WTC11 (cell line): ENCODE data around the gene C10orf90.

Experiments used
- CBFB ChIP-seq: sonication (generic); formaldehyde crosslinking; IDR thresholded peaks from 2 replicates; pipeline ENCODE4 v1.8.1; 2022; ENCODE audit warnings: mild to moderate bottlenecking, low read depth, missing genetic modification reagents
- CREM ChIP-seq: sonication (generic); formaldehyde crosslinking; IDR thresholded peaks from 2 replicates; pipeline ENCODE4 v1.8.1; 2022; ENCODE audit warnings: mild to moderate bottlenecking, missing genetic modification reagents, moderate library complexity
- ELF4 ChIP-seq: sonication (generic); formaldehyde crosslinking; IDR thresholded peaks from 2 replicates; pipeline ENCODE4 v1.8.1; 2022; ENCODE audit warnings: low read depth, mild to moderate bottlenecking, moderate library complexity, missing genetic modification reagents
- IRF2 ChIP-seq: sonication (generic); formaldehyde crosslinking; IDR thresholded peaks from 2 replicates; pipeline ENCODE4 v1.8.0; 2022; ENCODE audit warnings: low read depth, missing genetic modification reagents, borderline replicate concordance
- ZBTB21 ChIP-seq: sonication (generic); formaldehyde crosslinking; IDR thresholded peaks from 2 replicates; pipeline ENCODE4 v1.8.1; 2023; ENCODE audit warnings: mild to moderate bottlenecking, missing genetic modification reagents, borderline replicate concordance
- TF ChIP-seq, protein P1 (sequence below): fragments of 200-600 bp; IDR thresholded peaks from 2 replicates; pipeline ENCODE4 v1.8.0; 2022; ENCODE audit warnings: antibody characterized with exemption
- TF ChIP-seq, protein P2 (sequence below): fragments of 250-450 bp; sonication (Bioruptor Pico); IDR thresholded peaks from 2 replicates; pipeline ENCODE4 v1.8.0; 2021; ENCODE audit warnings: mild to moderate bottlenecking
- TF ChIP-seq, protein P3 (sequence below): sonication (generic); formaldehyde crosslinking; IDR thresholded peaks from 2 replicates; pipeline ENCODE4 v1.8.1; 2022; ENCODE audit warnings: mild to moderate bottlenecking, moderate library complexity, missing genetic modification reagents
- TF ChIP-seq, protein P4 (sequence below): sonication (generic); formaldehyde crosslinking; IDR thresholded peaks from 2 replicates; pipeline ENCODE4 v1.8.1; 2023; ENCODE audit warnings: mild to moderate bottlenecking, missing genetic modification reagents, moderate library complexity
- TF ChIP-seq, protein P5 (sequence below): sonication (generic); formaldehyde crosslinking; IDR thresholded peaks from 2 replicates; pipeline ENCODE4 v1.8.0; 2022; ENCODE audit warnings: mild to moderate bottlenecking, missing genetic modification reagents

DNA sequence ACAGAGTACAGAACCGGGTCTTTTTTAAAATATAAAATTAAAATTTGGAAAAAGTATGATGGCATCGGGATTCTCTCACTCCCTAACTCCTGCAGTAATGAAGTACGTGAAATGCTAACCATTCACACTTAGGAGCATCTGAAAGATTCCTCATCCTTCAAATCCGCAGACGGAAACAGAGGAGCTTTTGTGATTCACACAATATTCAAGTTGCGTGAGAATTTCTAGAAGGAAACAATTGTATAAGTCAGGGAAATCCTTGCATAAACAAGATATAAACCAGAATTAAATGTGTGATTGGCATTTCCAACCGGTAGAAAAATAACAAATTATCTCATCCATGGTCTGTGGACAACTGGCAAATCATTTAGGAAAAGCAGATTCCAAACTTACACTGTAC is 179.0 kb downstream of the C10orf90 start:
- TF ChIP-seq, protein P1, sequence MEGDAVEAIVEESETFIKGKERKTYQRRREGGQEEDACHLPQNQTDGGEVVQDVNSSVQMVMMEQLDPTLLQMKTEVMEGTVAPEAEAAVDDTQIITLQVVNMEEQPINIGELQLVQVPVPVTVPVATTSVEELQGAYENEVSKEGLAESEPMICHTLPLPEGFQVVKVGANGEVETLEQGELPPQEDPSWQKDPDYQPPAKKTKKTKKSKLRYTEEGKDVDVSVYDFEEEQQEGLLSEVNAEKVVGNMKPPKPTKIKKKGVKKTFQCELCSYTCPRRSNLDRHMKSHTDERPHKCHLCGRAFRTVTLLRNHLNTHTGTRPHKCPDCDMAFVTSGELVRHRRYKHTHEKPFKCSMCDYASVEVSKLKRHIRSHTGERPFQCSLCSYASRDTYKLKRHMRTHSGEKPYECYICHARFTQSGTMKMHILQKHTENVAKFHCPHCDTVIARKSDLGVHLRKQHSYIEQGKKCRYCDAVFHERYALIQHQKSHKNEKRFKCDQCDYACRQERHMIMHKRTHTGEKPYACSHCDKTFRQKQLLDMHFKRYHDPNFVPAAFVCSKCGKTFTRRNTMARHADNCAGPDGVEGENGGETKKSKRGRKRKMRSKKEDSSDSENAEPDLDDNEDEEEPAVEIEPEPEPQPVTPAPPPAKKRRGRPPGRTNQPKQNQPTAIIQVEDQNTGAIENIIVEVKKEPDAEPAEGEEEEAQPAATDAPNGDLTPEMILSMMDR = no peak
- TF ChIP-seq ELF4 (CRISPR knock-in tag) (no peak), CBFB (no peak), CREM (CRISPR knock-in tag) (no peak), IRF2 (CRISPR knock-in tag) (no peak), ZBTB21 (CRISPR knock-in tag) (no peak)
- TF ChIP-seq, protein P2, sequence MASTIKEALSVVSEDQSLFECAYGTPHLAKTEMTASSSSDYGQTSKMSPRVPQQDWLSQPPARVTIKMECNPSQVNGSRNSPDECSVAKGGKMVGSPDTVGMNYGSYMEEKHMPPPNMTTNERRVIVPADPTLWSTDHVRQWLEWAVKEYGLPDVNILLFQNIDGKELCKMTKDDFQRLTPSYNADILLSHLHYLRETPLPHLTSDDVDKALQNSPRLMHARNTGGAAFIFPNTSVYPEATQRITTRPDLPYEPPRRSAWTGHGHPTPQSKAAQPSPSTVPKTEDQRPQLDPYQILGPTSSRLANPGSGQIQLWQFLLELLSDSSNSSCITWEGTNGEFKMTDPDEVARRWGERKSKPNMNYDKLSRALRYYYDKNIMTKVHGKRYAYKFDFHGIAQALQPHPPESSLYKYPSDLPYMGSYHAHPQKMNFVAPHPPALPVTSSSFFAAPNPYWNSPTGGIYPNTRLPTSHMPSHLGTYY = no peak
- TF ChIP-seq, protein P3, sequence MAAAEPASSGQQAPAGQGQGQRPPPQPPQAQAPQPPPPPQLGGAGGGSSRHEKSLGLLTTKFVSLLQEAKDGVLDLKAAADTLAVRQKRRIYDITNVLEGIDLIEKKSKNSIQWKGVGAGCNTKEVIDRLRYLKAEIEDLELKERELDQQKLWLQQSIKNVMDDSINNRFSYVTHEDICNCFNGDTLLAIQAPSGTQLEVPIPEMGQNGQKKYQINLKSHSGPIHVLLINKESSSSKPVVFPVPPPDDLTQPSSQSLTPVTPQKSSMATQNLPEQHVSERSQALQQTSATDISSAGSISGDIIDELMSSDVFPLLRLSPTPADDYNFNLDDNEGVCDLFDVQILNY (CRISPR knock-in tag) = no peak
- TF ChIP-seq, protein P4, sequence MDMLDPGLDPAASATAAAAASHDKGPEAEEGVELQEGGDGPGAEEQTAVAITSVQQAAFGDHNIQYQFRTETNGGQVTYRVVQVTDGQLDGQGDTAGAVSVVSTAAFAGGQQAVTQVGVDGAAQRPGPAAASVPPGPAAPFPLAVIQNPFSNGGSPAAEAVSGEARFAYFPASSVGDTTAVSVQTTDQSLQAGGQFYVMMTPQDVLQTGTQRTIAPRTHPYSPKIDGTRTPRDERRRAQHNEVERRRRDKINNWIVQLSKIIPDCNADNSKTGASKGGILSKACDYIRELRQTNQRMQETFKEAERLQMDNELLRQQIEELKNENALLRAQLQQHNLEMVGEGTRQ = no peak
- TF ChIP-seq, protein P5, sequence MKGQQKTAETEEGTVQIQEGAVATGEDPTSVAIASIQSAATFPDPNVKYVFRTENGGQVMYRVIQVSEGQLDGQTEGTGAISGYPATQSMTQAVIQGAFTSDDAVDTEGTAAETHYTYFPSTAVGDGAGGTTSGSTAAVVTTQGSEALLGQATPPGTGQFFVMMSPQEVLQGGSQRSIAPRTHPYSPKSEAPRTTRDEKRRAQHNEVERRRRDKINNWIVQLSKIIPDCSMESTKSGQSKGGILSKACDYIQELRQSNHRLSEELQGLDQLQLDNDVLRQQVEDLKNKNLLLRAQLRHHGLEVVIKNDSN (CRISPR knock-in tag) = no peak
